OCI-LY7 (cell line): ENCODE measurements around the gene GAS6. TPM values are rescaled to one million over a fixed set of nuclear protein-coding genes. Genes with fewer than 3 reads are reported as not detected.

Source experiments
- BruUV-seq: library from RNA; stranded (reverse); fragments of 400-500 nt; replicated peaks from 2 replicates; lab custom pipeline; 2021; lab: Mats Ljungman, UMichigan
- CTCF ChIA-PET: fragments of 300-600 bp; sonication (Branson Sonifier 250); formaldehyde crosslinking; loops from one replicate; lab custom pipeline; 2022; ENCODE audit warnings: antibody characterized with exemption; ENCODE audit not compliant: unreplicated experiment; lab: Charles Lee
- POLR2A ChIA-PET: fragments of 300-600 bp; sonication (Branson Sonifier 250); formaldehyde crosslinking; loops from one replicate; lab custom pipeline; 2022; ENCODE audit warnings: antibody characterized with exemption; lab: Charles Lee
- DNase-seq: peaks from one replicate; pipeline ENCODE4 v3.0.0-alpha.2; 2015; ENCODE audit warnings: low spot score
- H2AFZ ChIP-seq: fragments of 200-600 bp; sonication (generic), shearing (Covaris generic); 2 replicates; pipeline ENCODE4 v1.6.1; 2014; ENCODE audit warnings: mild to moderate bottlenecking, antibody characterized with exemption, low read length, moderate library complexity
- H3K27ac ChIP-seq: fragments of 200-600 bp; sonication (generic); 2 replicates; pipeline ENCODE4 v1.5.1; 2014; ENCODE audit warnings: mixed run types, low read depth, mild to moderate bottlenecking, moderate library complexity, low read length, inconsistent platforms; ENCODE audit not compliant: poor library complexity, severe bottlenecking
- H3K36me3 ChIP-seq: fragments of 200-600 bp; sonication (generic); 2 replicates; pipeline ENCODE4 v1.6.1; 2014; ENCODE audit warnings: mild to moderate bottlenecking, antibody characterized with exemption, low read length, moderate library complexity, mixed read lengths; ENCODE audit not compliant: insufficient read depth
- H3K4me1 ChIP-seq: fragments of 200-600 bp; sonication (generic); 2 replicates; pipeline ENCODE4 v1.5.1; 2014; ENCODE audit warnings: mild to moderate bottlenecking, low read length; ENCODE audit not compliant: insufficient read depth, poor library complexity, severe bottlenecking
- H3K4me2 ChIP-seq: fragments of 200-600 bp; sonication (generic); 2 replicates; pipeline ENCODE4 v1.6.1; 2014; ENCODE audit warnings: mild to moderate bottlenecking, low read length
- H3K4me3 ChIP-seq: fragments of 200-600 bp; sonication (generic); 2 replicates; pipeline ENCODE4 v1.5.1; 2014; ENCODE audit warnings: mild to moderate bottlenecking, low read depth, low read length; ENCODE audit not compliant: poor library complexity, severe bottlenecking
- H3K79me2 ChIP-seq: fragments of 200-600 bp; sonication (generic); 2 replicates; pipeline ENCODE4 v1.6.1; 2016; ENCODE audit warnings: low read depth, mild to moderate bottlenecking, low read length, moderate library complexity, mixed read lengths; ENCODE audit not compliant: insufficient read depth
- H3K9me2 ChIP-seq: fragments of 200-600 bp; sonication (generic); 2 replicates; pipeline ENCODE4 v1.6.1; 2016; ENCODE audit warnings: mild to moderate bottlenecking, low read length, mixed read lengths; ENCODE audit not compliant: insufficient read depth
- H3K9me3 ChIP-seq: fragments of 200-600 bp; sonication (generic); 2 replicates; pipeline ENCODE4 v1.6.1; 2014; ENCODE audit warnings: mild to moderate bottlenecking, mixed run types, low read length, mixed read lengths
- H4K20me1 ChIP-seq: fragments of 200-600 bp; sonication (generic); 2 replicates; pipeline ENCODE4 v1.6.1; 2014; ENCODE audit warnings: mild to moderate bottlenecking, antibody characterized with exemption, low read length, moderate library complexity, mixed read lengths; ENCODE audit not compliant: insufficient read depth
- EZH2phosphoT487 ChIP-seq: fragments of 200-600 bp; sonication (generic); IDR thresholded peaks from 2 replicates; pipeline ENCODE4 v1.6.1; 2018; ENCODE audit warnings: low read depth, borderline replicate concordance, mild to moderate bottlenecking, mixed run types, antibody characterized with exemption, low read length, moderate library complexity, mixed read lengths
- intact Hi-C: fragments of 100-400 bp; cut with micrococcal nuclease; formaldehyde crosslinking; loops from one replicate; pipeline ENCODE4 v1.10.0; 2022; ENCODE audit not compliant: unreplicated experiment
- total RNA-seq, 2 experiments: library from RNA; depleted of rRNA in 1 of 2; stranded (reverse); fragments of >200 nt in 1 of 2; shearing (Covaris generic) in 1 of 2; gene quantifications; 2 replicates each; pipeline ENCODE4 v1.2.3, GENCODE V29; 2014 to 2022
- TF ChIP-seq, protein P1 (sequence below): fragments of 200-600 bp; sonication (generic); conservative IDR thresholded peaks from 2 replicates; pipeline ENCODE4 v1.5.1; 2014; ENCODE audit warnings: mild to moderate bottlenecking, antibody characterized with exemption, low read length, moderate library complexity, mixed read lengths

The GAS6 gene
- total RNA-seq, 2 experiments from 2014 or later = not detected

DNA sequence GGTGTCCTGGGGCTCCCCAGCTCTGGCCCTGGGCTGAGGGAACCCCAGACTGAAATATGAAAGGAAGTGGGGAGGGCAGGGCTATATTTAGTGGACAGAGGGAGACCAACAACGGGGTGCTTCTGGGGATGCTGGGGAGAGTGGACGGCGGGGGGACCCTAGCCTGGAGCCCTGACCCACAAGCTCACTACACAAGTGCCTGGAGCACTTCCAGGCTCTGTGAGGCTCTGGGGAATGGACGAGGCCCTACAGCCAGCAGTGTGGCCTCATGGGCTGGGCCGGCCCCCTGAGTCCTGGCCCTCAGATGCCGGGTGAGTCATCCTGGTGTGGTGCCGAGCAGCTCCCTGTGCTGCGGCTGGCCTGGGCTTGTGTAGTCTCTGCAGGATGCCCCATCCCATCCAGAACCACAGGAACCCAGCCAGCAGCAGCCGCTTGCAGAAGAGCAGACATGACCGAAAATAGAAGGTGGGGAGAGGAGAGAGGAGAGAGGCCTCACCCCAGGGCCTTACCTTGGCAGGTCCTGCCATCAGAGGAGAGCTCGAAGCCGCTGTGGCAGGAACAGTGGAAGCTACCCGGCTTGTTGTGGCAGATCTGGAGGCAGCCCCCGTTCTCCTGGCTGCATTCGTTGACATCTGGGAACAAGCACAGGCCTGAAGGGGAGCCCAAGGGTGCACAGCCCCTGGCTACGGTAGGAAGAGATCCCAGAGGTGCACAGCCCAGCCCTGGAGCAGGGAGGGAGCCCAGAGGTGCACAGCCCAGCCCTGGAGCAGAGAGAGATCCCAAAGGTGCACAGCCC is 26.1 kb downstream of the GAS6 start:
- Histone ChIP-seq H3K4me3 (no peak overlapping the region), H3K27ac (no peak overlapping the region), H4K20me1 (no peaks in the 10 kb centered on the region), H3K36me3 (peaks cover 7% of the 10 kb centered on the region; the same call in 1 of the 2 replicates), H3K9me3 (no peaks in the 10 kb centered on the region), H3K4me2 (no peak overlapping the region), H3K79me2 (no peaks in the 10 kb centered on the region), H3K4me1 (no peaks in the 10 kb centered on the region), H2AFZ (no peak overlapping the region), H3K9me2 (no peaks in the 10 kb centered on the region)
- DNase-seq = no peak
- intact Hi-C loops = no loop called here
- no peak for TF ChIP-seq EZH2phosphoT487
- TF ChIP-seq, protein P1, sequence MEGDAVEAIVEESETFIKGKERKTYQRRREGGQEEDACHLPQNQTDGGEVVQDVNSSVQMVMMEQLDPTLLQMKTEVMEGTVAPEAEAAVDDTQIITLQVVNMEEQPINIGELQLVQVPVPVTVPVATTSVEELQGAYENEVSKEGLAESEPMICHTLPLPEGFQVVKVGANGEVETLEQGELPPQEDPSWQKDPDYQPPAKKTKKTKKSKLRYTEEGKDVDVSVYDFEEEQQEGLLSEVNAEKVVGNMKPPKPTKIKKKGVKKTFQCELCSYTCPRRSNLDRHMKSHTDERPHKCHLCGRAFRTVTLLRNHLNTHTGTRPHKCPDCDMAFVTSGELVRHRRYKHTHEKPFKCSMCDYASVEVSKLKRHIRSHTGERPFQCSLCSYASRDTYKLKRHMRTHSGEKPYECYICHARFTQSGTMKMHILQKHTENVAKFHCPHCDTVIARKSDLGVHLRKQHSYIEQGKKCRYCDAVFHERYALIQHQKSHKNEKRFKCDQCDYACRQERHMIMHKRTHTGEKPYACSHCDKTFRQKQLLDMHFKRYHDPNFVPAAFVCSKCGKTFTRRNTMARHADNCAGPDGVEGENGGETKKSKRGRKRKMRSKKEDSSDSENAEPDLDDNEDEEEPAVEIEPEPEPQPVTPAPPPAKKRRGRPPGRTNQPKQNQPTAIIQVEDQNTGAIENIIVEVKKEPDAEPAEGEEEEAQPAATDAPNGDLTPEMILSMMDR = no peak
- CTCF ChIA-PET = no interaction called here
- BruUV-seq = no TSS peak
- POLR2A ChIA-PET = no interaction called here

DNA sequence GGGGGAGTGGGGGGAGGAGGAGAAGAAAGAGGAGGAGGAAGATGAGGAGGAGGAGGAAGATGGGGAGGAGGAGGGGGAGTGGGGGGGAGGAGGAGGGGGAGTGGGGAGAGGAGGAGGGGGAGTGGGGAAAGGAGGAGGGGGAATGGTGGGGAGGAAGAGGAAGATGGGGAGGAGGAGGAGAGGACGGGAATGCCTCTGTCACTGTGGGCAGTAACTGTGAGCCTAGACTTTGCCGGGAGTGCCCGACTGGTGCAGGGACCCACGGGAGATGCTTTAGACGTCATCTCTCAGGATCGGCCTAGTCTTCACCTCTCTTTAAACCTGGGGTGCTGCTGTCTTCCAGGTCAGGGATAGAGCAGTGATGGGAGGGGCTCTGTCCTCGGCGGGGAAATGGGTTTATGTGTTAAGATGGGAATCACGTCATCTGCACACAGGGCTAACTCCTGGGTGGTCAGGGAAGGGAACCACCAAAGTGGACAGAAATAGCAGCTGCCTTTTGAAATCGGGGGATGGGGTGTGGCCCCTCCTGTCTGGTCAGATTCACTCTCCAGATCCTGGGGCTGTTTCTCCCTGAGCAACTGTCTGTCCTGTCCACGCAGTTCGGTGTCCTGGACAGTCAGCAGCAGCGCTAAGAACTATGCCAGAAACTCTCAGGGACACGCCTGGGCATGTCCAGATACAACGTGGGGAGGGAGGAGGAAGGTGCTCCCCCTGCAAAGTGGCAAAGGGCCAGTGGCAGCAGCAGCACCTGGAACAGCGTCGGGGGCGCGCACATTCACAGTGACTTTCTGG is 26.9 kb downstream of the GAS6 start:
- Histone ChIP-seq H4K20me1 (no peaks in the 10 kb centered on the region), H3K79me2 (no peaks in the 10 kb centered on the region), H2AFZ (no peak overlapping the region), H3K4me3 (no peak overlapping the region), H3K27ac (no peak overlapping the region), H3K36me3 (peaks cover 7% of the 10 kb centered on the region; the same call in 1 of the 2 replicates), H3K9me3 (no peaks in the 10 kb centered on the region), H3K4me2 (no peak overlapping the region), H3K4me1 (no peaks in the 10 kb centered on the region), H3K9me2 (no peaks in the 10 kb centered on the region)
- no peak for DNase-seq
- TF ChIP-seq, protein P1 = no peak
- TF ChIP-seq EZH2phosphoT487 = no peak
- intact Hi-C loops = no loop called here
- POLR2A ChIA-PET = no interaction called here
- CTCF ChIA-PET = no interaction called here
- no TSS peak for BruUV-seq
